Osteocyte (in vitro differentiated cells): ENCODE measurements around the gene IGF1R. TPM values are rescaled to one million over a fixed set of nuclear protein-coding genes. Genes with fewer than 3 reads are reported as not detected.
"Not testable (repeated sequence)": the region's sequence is repeated elsewhere in the genome, so short reads cannot be mapped to it uniquely, and the experiment has no call there.

Experiments used
- DNase-seq: peaks from one replicate; pipeline ENCODE4 v3.0.0; 2021; ENCODE audit warnings: mixed read lengths; ENCODE audit not compliant: unreplicated experiment; ENCODE audit errors: extremely low spot score
- H3K27ac Mint-ChIP-seq: one replicate; pipeline ENCODE4 v1.8.0; 2021; ENCODE audit warnings: mild to moderate bottlenecking, mixed read lengths; ENCODE audit not compliant: unreplicated experiment
- H3K27me3 Mint-ChIP-seq: one replicate; pipeline ENCODE4 v1.8.0; 2021; ENCODE audit warnings: mixed read lengths; ENCODE audit not compliant: unreplicated experiment
- H3K36me3 Mint-ChIP-seq: one replicate; pipeline ENCODE4 v1.8.0; 2021; ENCODE audit warnings: mixed read lengths; ENCODE audit not compliant: unreplicated experiment
- H3K4me1 Mint-ChIP-seq: one replicate; pipeline ENCODE4 v1.8.0; 2021; ENCODE audit warnings: mixed read lengths; ENCODE audit not compliant: unreplicated experiment
- H3K4me3 Mint-ChIP-seq: one replicate; pipeline ENCODE4 v1.8.0; 2021; ENCODE audit warnings: mild to moderate bottlenecking, moderate library complexity, mixed read lengths; ENCODE audit not compliant: unreplicated experiment
- H3K9me3 Mint-ChIP-seq: one replicate; pipeline ENCODE4 v1.8.0; 2021; ENCODE audit warnings: mixed read lengths; ENCODE audit not compliant: unreplicated experiment
- total RNA-seq: library from RNA; stranded (reverse); gene quantifications from 2 replicates; pipeline ENCODE4 v1.2.1, GENCODE V29; 2021
- TF ChIP-seq, protein P1 (sequence below): fragments of 200-600 bp; sonication (generic); IDR thresholded peaks from 2 replicates; pipeline ENCODE4 v1.5.0; 2021; ENCODE audit warnings: antibody characterized with exemption, mild to moderate bottlenecking, moderate library complexity

IGF1R gene
- total RNA-seq, 1 donor from 2014 or later = 174 TPM

DNA sequence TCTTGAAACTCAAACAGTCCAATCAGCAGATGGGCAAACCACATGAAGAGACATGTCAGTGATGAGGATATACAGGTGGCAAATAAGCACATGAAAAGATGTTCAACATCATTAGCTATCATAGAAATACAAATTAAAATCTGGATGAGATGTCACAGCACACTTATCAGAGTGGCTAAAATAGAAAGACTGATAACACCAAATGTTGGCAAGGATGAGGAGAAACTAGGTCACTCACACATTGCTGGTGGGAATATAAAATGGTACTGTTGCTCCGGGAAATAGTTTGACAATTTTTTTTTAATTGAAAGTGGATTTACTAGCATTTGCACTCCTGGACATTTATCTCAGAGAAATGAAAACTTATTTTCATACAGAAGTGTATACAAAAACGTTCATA, 350.9 kb downstream of the IGF1R start:
- H3K36me3 Mint-ChIP-seq = peaks cover 3% of the 10 kb centered on the region
- H3K9me3 Mint-ChIP-seq = peaks cover 13% of the 10 kb centered on the region
- H3K27me3 Mint-ChIP-seq = peaks cover 5% of the 10 kb centered on the region

DNA sequence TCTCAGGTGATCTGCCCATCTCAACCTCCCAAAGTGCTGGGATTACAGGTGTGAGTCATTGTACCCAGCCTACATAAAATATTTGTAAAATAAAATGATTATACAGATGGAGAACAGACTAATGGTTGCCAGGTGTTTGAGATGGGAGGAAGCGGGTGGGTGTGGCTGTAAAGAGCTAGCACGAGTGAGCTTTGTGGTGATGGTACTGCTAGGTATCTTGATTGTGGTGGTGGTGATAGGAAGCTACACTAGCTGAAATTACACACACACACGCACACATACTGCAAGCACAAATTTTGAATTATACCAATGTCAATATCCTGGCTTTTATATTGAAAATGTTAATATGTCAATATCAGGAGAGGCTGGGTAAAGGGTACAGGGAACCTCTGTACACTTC, 353.9 kb downstream of the IGF1R start:
- no peak for DNase-seq
- Mint-ChIP-seq H3K4me1 (peaks cover 8% of the 10 kb centered on the region), H3K9me3 (peaks cover 7% of the 10 kb centered on the region), H3K4me3 (no peak overlapping the region), H3K27me3 (no peaks in the 10 kb centered on the region), H3K27ac (no peak overlapping the region), H3K36me3 (peaks cover 3% of the 10 kb centered on the region)
- TF ChIP-seq, protein P1, sequence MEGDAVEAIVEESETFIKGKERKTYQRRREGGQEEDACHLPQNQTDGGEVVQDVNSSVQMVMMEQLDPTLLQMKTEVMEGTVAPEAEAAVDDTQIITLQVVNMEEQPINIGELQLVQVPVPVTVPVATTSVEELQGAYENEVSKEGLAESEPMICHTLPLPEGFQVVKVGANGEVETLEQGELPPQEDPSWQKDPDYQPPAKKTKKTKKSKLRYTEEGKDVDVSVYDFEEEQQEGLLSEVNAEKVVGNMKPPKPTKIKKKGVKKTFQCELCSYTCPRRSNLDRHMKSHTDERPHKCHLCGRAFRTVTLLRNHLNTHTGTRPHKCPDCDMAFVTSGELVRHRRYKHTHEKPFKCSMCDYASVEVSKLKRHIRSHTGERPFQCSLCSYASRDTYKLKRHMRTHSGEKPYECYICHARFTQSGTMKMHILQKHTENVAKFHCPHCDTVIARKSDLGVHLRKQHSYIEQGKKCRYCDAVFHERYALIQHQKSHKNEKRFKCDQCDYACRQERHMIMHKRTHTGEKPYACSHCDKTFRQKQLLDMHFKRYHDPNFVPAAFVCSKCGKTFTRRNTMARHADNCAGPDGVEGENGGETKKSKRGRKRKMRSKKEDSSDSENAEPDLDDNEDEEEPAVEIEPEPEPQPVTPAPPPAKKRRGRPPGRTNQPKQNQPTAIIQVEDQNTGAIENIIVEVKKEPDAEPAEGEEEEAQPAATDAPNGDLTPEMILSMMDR = no peak

More for the DNA sequence above, 350.9 kb downstream of the IGF1R start:
- TF ChIP-seq, protein P1 = no peak
- no peak for DNase-seq
- Mint-ChIP-seq H3K4me1 (peaks cover 6% of the 10 kb centered on the region), H3K27ac (no peak overlapping the region), H3K4me3 (no peak overlapping the region)

DNA sequence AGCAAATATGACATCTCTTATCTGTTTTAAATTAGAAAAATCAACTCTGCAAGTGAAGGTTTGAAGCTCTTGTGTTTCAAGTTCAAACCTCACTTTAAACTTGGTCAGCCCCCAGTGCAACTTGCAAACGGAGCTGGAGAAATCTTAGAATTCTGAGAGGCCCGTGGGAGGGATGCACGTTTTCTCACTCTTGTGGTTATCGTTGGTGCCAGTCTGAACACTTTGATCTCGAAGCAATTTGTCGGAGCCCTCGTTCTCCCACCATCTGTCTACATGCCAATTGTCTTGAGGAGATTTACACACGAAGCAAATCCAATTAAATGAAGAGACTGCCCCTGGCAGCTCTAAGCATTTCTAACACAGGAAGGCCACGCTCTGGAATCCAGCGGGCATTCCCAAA, 355.0 kb downstream of the IGF1R start:
- H3K27me3 Mint-ChIP-seq, H3K36me3 Mint-ChIP-seq, H3K9me3 Mint-ChIP-seq, DNase-seq, H3K4me3 Mint-ChIP-seq, H3K4me1 Mint-ChIP-seq: not testable (repeated sequence)
- H3K27ac Mint-ChIP-seq = peak overlapping the region; percentile 20

DNA sequence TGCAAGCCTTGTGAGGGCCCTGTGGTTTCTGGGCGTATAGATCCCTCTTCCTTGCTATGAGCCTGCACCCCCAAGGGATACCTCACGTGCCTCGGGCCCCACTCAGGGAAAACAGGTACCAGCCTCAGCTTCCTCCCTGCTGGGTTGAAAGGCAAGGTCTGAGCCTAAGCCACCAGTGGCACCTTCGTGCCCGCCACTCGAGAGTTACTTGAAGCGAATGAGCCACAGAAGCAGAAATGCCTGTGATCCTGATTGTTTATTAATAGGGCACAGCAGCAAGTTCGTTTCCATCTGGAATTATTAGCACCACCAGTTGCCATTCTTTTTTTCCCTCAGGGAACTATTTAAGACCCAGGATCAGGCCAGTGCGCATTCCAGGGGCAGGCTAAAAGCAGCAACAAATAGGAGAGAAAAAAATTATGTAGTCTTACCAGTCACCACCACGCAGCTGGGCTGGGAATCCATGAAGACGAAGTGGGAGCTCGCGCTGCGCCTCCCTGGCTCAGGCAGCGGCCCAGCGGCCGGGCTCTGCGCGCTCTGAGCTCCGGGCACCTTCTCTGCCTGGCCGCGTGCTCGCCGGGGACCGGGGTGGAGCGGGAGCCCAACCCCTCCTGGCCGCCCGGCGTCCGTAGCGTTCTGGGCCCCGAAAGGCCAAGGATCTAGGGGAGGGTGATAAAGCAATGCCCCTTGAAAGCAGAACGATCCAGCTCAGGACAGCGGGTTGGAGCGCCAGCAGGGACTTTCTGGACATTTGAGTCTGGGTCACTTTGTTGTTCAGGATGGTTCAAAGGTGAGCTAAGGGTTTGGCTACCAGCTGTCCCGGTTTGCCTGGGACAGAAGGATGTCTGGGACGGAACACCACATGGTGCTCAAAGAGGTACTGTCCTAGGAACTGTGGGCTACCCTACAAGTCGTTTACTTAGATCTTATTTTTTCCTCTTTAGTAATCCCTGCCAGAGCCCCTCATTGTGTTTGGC, 356.9 kb downstream of the IGF1R start:
- H3K27ac Mint-ChIP-seq, H3K27me3 Mint-ChIP-seq, H3K9me3 Mint-ChIP-seq, H3K4me3 Mint-ChIP-seq, H3K36me3 Mint-ChIP-seq: not testable (repeated sequence)
- DNase-seq = peak; percentile 79
- H3K4me1 Mint-ChIP-seq = peaks cover 24% of the 10 kb centered on the region

DNA sequence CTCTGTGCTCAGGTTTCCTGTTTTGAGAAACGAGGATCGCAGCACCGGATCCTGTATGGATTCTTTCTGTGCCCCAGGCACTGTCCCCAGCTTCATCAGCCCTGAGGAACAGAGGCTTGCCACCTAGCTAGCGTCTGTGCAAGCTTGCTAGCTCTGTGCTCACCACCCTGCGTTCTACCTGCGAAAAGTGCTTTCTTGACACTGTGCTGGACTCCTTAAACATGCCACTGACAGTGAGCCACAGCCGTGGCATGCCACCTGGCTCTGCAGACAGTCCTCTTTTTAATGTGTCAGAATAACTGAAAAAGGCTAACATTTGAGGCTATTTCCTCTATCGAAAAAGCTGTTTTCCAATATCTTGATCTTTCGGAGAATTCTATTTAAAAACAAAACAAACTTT, 357.8 kb downstream of the IGF1R start:
- no peak for DNase-seq
- Mint-ChIP-seq H3K9me3 (no peaks in the 10 kb centered on the region), H3K4me1 (peaks cover 33% of the 10 kb centered on the region), H3K36me3 (no peaks in the 10 kb centered on the region), H3K27ac (no peak overlapping the region), H3K27me3 (no peaks in the 10 kb centered on the region), H3K4me3 (no peak overlapping the region)
- TF ChIP-seq, protein P1 = no peak

DNA sequence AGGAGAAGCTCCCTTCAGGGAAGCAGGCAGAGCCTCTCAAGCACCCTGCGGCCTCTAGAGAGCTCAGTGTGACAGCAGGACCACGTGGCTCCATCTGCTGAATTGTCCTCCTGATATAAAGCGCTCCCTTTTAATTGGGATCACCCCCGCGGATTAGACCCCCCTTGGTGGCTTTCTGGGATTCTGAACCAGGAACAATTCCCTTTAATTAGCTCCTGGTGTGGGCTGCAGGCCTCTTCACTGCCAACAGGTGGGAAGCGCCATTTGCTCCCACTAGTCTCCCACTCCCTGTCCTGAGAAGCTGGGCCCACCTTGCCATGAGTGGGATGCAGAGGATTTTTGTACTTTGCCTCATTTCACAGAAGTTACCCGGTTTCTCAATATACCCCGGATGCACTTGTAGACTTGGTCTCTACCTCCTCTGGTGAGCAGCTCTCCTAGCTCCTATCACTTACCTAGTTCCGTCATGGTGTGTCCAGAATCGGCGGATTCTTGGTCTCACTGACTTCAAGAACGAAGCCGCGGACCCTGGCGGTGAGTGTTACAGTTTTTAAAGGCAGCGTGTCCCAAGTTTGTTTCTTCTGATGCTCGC, 358.7 kb downstream of the IGF1R start:
- Mint-ChIP-seq H3K27ac (no peak overlapping the region), H3K9me3 (no peaks in the 10 kb centered on the region), H3K4me3 (no peak overlapping the region), H3K4me1 (peaks cover 37% of the 10 kb centered on the region), H3K36me3 (no peaks in the 10 kb centered on the region), H3K27me3 (no peaks in the 10 kb centered on the region)
- TF ChIP-seq, protein P1 = no peak
- DNase-seq = peak; percentile 60
